Stimulated activated CD4-positive, alpha-beta T cell treated with anti-CD3 and anti-CD28 coated beads, Interleukin-4, amount 100 ng/mL, for 24 hours (primary cell): Measurements from ENCODE around the gene ZC3H13.

Experiments used
- DNase-seq: peaks from one replicate; pipeline ENCODE4 v3.0.0-alpha.2; 2020

ZC3H13 gene

GRCh38 chr13:46052319-46053161, at the start of gene ZC3H13:
Gene ZC3H13 (minus strand): TSS chr13:46052746. CDS start chr13:46045507, 7,239 bp downstream.
- peak; percentile 94 for DNase-seq

GRCh38 chr13:46102255-46102605, 49.7 kb upstream of the ZC3H13 start:
- no peak for DNase-seq

GRCh38 chr13:46101484-46102254, 49.1 kb upstream of the ZC3H13 start:
- no peak for DNase-seq

GRCh38 chr13:46101002-46101401, 48.5 kb upstream of the ZC3H13 start:
- DNase-seq: no peak

GRCh38 chr13:46100191-46100815, 47.8 kb upstream of the ZC3H13 start:
- no peak for DNase-seq

- no peak for DNase-seq
Observed at GRCh38 chr13:46097663-46098062, 45.1 kb upstream of the ZC3H13 start.

GRCh38 chr13:46097015-46097414, 44.5 kb upstream of the ZC3H13 start:
- no peak for DNase-seq

- no peak for DNase-seq
Observed at GRCh38 chr13:46094478-46094877, 41.9 kb upstream of the ZC3H13 start.

GRCh38 chr13:46088821-46089562, 36.4 kb upstream of the ZC3H13 start:
- DNase-seq: no peak

- DNase-seq: no peak
Observed at GRCh38 chr13:46087481-46087880, 34.9 kb upstream of the ZC3H13 start.

GRCh38 chr13:46086985-46087384, 34.4 kb upstream of the ZC3H13 start:
- DNase-seq: no peak

- DNase-seq: no peak
Observed at GRCh38 chr13:46086421-46086922, 33.9 kb upstream of the ZC3H13 start.

GRCh38 chr13:46085737-46086136, 33.2 kb upstream of the ZC3H13 start:
- DNase-seq: no peak

- DNase-seq: no peak
Observed at GRCh38 chr13:46082324-46082723, 29.8 kb upstream of the ZC3H13 start.

- no peak for DNase-seq
Observed at GRCh38 chr13:46079770-46080169, 27.2 kb upstream of the ZC3H13 start.

- DNase-seq: no peak
Observed at GRCh38 chr13:46077265-46077664, 24.7 kb upstream of the ZC3H13 start.

GRCh38 chr13:46076827-46077226, 24.3 kb upstream of the ZC3H13 start:
- DNase-seq: no peak

GRCh38 chr13:46075811-46076210, 23.3 kb upstream of the ZC3H13 start:
- no peak for DNase-seq

- no peak for DNase-seq
Observed at GRCh38 chr13:46071590-46072249, 19.2 kb upstream of the ZC3H13 start.

GRCh38 chr13:46063292-46063691, 10.7 kb upstream of the ZC3H13 start:
- DNase-seq: no peak

- DNase-seq: no peak
Observed at GRCh38 chr13:46062185-46062584, 9.6 kb upstream of the ZC3H13 start.

- DNase-seq: no peak
Observed at GRCh38 chr13:46059405-46059804, 6.9 kb upstream of the ZC3H13 start.
